SIG-M5 (cell line): ENCODE results near the gene SERPINA6.
"Not testable (repeated sequence)": the region's sequence is repeated elsewhere in the genome, so short reads cannot be mapped to it uniquely, and the experiment has no call there.

Experiments
- DNase-seq: peaks from one replicate; lab custom pipeline; 2025; lab: John Stamatoyannopoulos, UW

Gene SERPINA6

GRCh38 chr14:94322648-94323570 lies at the start of gene SERPINA6:
Gene SERPINA6, minus strand, starts transcription at chr14:94323336. Its CDS starts 8,688 bp downstream, at chr14:94314648.
- no peak for DNase-seq

- no peak for DNase-seq
Measured at GRCh38 chr14:94372021-94372605, 49.0 kb upstream of the SERPINA6 start.

- no peak for DNase-seq
Measured at GRCh38 chr14:94370524-94370910, 47.4 kb upstream of the SERPINA6 start.

GRCh38 chr14:94369766-94370523 lies 46.8 kb upstream of the SERPINA6 start:
- not testable (repeated sequence) for DNase-seq

- no peak for DNase-seq
Measured at GRCh38 chr14:94368956-94369355, 45.8 kb upstream of the SERPINA6 start.

- no peak for DNase-seq
Measured at GRCh38 chr14:94368243-94368590, 45.1 kb upstream of the SERPINA6 start.

GRCh38 chr14:94367347-94368242 lies 44.5 kb upstream of the SERPINA6 start:
- no peak for DNase-seq

GRCh38 chr14:94366146-94366915 lies 43.2 kb upstream of the SERPINA6 start, which contains the start of gene SERPINA2:
Gene SERPINA2, minus strand, starts transcription at chr14:94366698.
- no peak for DNase-seq

GRCh38 chr14:94365624-94366023 lies 42.5 kb upstream of the SERPINA6 start:
- no peak for DNase-seq

- DNase-seq, result no peak
Measured at GRCh38 chr14:94364964-94365363, 41.8 kb upstream of the SERPINA6 start.

- no peak for DNase-seq
Measured at GRCh38 chr14:94364037-94364436, 40.9 kb upstream of the SERPINA6 start.

- DNase-seq, result no peak
Measured at GRCh38 chr14:94363151-94363624, 40.1 kb upstream of the SERPINA6 start.

- no peak for DNase-seq
Measured at GRCh38 chr14:94362614-94363133, 39.5 kb upstream of the SERPINA6 start.

- DNase-seq, result no peak
Measured at GRCh38 chr14:94361682-94362081, 38.5 kb upstream of the SERPINA6 start.

- no peak for DNase-seq
Measured at GRCh38 chr14:94360945-94361565, 37.9 kb upstream of the SERPINA6 start.

GRCh38 chr14:94357166-94357565 lies 34.0 kb upstream of the SERPINA6 start:
- DNase-seq, result no peak

- no peak for DNase-seq
Measured at GRCh38 chr14:94356379-94357056, 33.4 kb upstream of the SERPINA6 start.

GRCh38 chr14:94355191-94355794 lies 32.2 kb upstream of the SERPINA6 start:
- DNase-seq, result no peak

- no peak for DNase-seq
Measured at GRCh38 chr14:94354638-94355185, 31.6 kb upstream of the SERPINA6 start.
